Endodermal cell (in vitro differentiated cells): ENCODE measurements around the gene BRICD5. TPM values are rescaled to one million over a fixed set of nuclear protein-coding genes. Genes with fewer than 3 reads are reported as not detected.

Source experiments
- DNase-seq: peaks from one replicate; pipeline ENCODE4 v3.0.0-alpha.2; 2017
- H3K27ac ChIP-seq: 2 replicates; pipeline ENCODE4 v1.5.1; 2013; ENCODE audit warnings: mild to moderate bottlenecking, low read depth, low read length, moderate library complexity
- H3K27me3 ChIP-seq: 2 replicates; pipeline ENCODE4 v1.6.1; 2013; ENCODE audit warnings: mild to moderate bottlenecking, low read length, moderate library complexity; ENCODE audit not compliant: insufficient read depth, control insufficient read depth, poor library complexity, severe bottlenecking
- H3K36me3 ChIP-seq: 2 replicates; pipeline ENCODE4 v1.7.0; 2013; ENCODE audit warnings: mild to moderate bottlenecking, low read length, moderate library complexity; ENCODE audit not compliant: control insufficient read depth, insufficient read depth
- H3K4me1 ChIP-seq: one replicate; pipeline ENCODE4 v1.7.0; 2013; ENCODE audit warnings: low read length; ENCODE audit not compliant: control insufficient read depth, insufficient read depth
- H3K4me3 ChIP-seq: 2 replicates; pipeline ENCODE4 v1.5.1; 2013; ENCODE audit warnings: mild to moderate bottlenecking, low read length, moderate library complexity
- H3K9ac ChIP-seq: 2 replicates; pipeline ENCODE4 v1.6.1; 2013; ENCODE audit warnings: mild to moderate bottlenecking, low read length, moderate library complexity; ENCODE audit not compliant: poor library complexity, severe bottlenecking; ENCODE audit errors: extremely low read depth
- H3K9me3 ChIP-seq: 2 replicates; pipeline ENCODE4 v1.6.1; 2013; ENCODE audit warnings: mild to moderate bottlenecking, low read length, moderate library complexity; ENCODE audit not compliant: control insufficient read depth
- H3K27ac Mint-ChIP-seq: 2 replicates; pipeline ENCODE4 v1.8.0; 2020; ENCODE audit warnings: mixed read lengths
- H3K27me3 Mint-ChIP-seq: 2 replicates; pipeline ENCODE4 v1.8.0; 2021; ENCODE audit warnings: mild to moderate bottlenecking, mixed read lengths; ENCODE audit not compliant: insufficient read depth
- H3K36me3 Mint-ChIP-seq: 2 replicates; pipeline ENCODE4 v1.8.0; 2020; ENCODE audit warnings: low read depth, mixed read lengths
- H3K4me1 Mint-ChIP-seq: 2 replicates; pipeline ENCODE4 v1.8.0; 2020; ENCODE audit warnings: mixed read lengths
- H3K4me3 Mint-ChIP-seq: 2 replicates; pipeline ENCODE4 v1.8.0; 2020; ENCODE audit warnings: mild to moderate bottlenecking, moderate library complexity, mixed read lengths
- H3K9me3 Mint-ChIP-seq: 2 replicates; pipeline ENCODE4 v1.8.0; 2020; ENCODE audit warnings: mild to moderate bottlenecking, mixed read lengths
- CTCF ChIP-seq: fragments of 200-600 bp; sonication (generic); conservative IDR thresholded peaks from 2 replicates; pipeline ENCODE4 v1.5.0; 2021; ENCODE audit warnings: antibody characterized with exemption, mild to moderate bottlenecking
- WGBS, 2 experiments: methylation state at CpG; one replicate each; pipeline versions ENCODE4 v1.1.5 to v1.1.7; 2013; ENCODE audit warnings: missing lambda C conversion rate in 2 of 2, mixed read lengths in 1 of 2; ENCODE audit not compliant: insufficient coverage in 1 of 2, insufficient read length in 1 of 2; 5-methylcytosine and 5-hydroxymethylcytosine counted together
- total RNA-seq, 2 donors: library from RNA; stranded (reverse); fragmentation: NEBNext Ultra II Directional in 1 of 2; extraction: Animal tissue kit (Norgen Biotek cat#: 25700) in 1 of 2; gene quantifications; 2 replicates in 1 of 2; 3 replicates in 1 of 2; pipeline ENCODE4 v1.2.1, GENCODE V29; 2021

BRICD5 gene
- total RNA-seq, 2 donors from 2014 or later, result 7.7 to 15.0 TPM

- H3K36me3 ChIP-seq, result peaks cover 34% of the 10 kb centered on the region
- H3K4me1 ChIP-seq, result no peaks in the 10 kb centered on the region
- H3K4me1 Mint-ChIP-seq, result no peaks in the 10 kb centered on the region
- no peaks in the 10 kb centered on the region for H3K9me3 Mint-ChIP-seq
- no peak for DNase-seq
- no peak overlapping the region for H3K4me3 Mint-ChIP-seq
- no peak overlapping the region for H3K27ac ChIP-seq
- no peak overlapping the region for H3K4me3 ChIP-seq
- H3K27me3 ChIP-seq, result no peaks in the 10 kb centered on the region
- TF ChIP-seq CTCF, result no peak
- H3K9ac ChIP-seq, result no peak overlapping the region
- peaks cover 22% of the 10 kb centered on the region for H3K36me3 Mint-ChIP-seq
- no peak overlapping the region for H3K27ac Mint-ChIP-seq
- no peaks in the 10 kb centered on the region for H3K9me3 ChIP-seq
- 95 to 100% methylated on average over 4 to 13 of the region's 13 CpGs for WGBS, 2 experiments
- H3K27me3 Mint-ChIP-seq, result peaks cover under 1% of the 10 kb centered on the region
Observed at GRCh38 chr16:2230376-2230775, 19.7 kb upstream of the BRICD5 start.

- Histone ChIP-seq H3K27me3 (no peaks in the 10 kb centered on the region), H3K36me3 (peaks cover 34% of the 10 kb centered on the region), H3K27ac (no peak overlapping the region), H3K9me3 (no peaks in the 10 kb centered on the region), H3K4me1 (no peaks in the 10 kb centered on the region), H3K4me3 (no peak overlapping the region), H3K9ac (no peak overlapping the region)
- DNase-seq, result no peak
- Mint-ChIP-seq H3K27ac (no peak overlapping the region), H3K27me3 (no peaks in the 10 kb centered on the region), H3K4me1 (no peaks in the 10 kb centered on the region), H3K36me3 (peaks cover 21% of the 10 kb centered on the region), H3K9me3 (no peaks in the 10 kb centered on the region), H3K4me3 (no peak overlapping the region)
- 95 to 96% methylated on average over 18 to 23 of the region's 23 CpGs for WGBS, 2 experiments
- no peak for TF ChIP-seq CTCF
Observed at GRCh38 chr16:2229632-2230250, 19.1 kb upstream of the BRICD5 start.

DNA sequence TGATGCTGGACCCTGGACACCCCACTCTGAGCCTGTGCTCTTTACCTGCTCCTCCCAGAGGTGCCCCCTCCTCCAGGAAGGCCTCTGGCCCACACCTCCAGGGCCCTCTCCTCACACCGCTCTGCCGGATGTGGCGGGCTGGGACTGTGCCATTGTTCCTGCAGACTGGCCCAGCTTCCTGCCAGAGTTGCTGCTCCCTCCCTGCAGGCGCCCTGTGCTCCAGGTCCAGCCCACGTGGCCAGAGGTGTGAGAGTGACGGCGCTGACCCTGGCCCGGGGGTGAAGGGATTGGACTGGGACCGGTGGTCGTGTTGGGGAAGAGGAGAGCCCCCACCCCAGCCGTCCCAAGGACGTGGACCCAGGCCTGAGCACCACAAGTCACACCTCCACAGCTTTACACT, 18.4 kb upstream of the BRICD5 start:
- DNase-seq, result no peak
- H3K27me3 ChIP-seq, result no peaks in the 10 kb centered on the region
- peaks cover 21% of the 10 kb centered on the region for H3K36me3 Mint-ChIP-seq
- H3K4me3 Mint-ChIP-seq, result no peak overlapping the region
- no peaks in the 10 kb centered on the region for H3K4me1 ChIP-seq
- H3K9me3 ChIP-seq, result no peaks in the 10 kb centered on the region
- no peaks in the 10 kb centered on the region for H3K27me3 Mint-ChIP-seq
- no peaks in the 10 kb centered on the region for H3K9me3 Mint-ChIP-seq
- H3K27ac ChIP-seq, result no peak overlapping the region
- WGBS, 2 experiments, result 94 to 95% methylated on average over 4 to 12 of the region's 12 CpGs
- no peak overlapping the region for H3K9ac ChIP-seq
- H3K27ac Mint-ChIP-seq, result no peak overlapping the region
- TF ChIP-seq CTCF, result no peak
- H3K36me3 ChIP-seq, result peaks cover 33% of the 10 kb centered on the region
- no peak overlapping the region for H3K4me3 ChIP-seq
- H3K4me1 Mint-ChIP-seq, result peaks cover 4% of the 10 kb centered on the region
